ENCODE measurements around the gene KRT81.
A peak's percentile ranks its signal among the peaks of the same experiment; 100 is the strongest.
"Not testable (repeated sequence)": the region's sequence is repeated elsewhere in the genome, so short reads cannot be mapped to it uniquely, and the experiment has no call there.

The KRT81 gene

DNA sequence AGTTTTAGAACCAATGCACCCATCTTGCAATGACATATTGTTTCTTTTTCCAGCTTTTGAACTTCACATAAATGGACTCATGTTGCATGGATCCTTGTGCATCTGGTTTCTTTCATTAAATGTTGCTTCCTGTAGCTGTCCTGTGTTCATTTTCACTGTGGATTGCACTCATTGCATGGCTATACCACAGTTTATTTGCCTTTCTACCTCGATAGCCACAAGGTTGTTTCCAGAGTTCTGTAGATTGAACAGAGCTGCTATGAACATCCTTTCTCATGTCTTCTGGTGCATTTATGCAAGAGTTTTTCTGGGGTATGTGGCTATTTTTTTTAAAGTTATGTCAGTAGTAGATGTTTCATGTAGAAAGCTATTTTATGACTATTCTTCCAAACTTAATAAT is 3.5 kb upstream of the KRT81 start:
- DNase-seq, result no peak

DNA sequence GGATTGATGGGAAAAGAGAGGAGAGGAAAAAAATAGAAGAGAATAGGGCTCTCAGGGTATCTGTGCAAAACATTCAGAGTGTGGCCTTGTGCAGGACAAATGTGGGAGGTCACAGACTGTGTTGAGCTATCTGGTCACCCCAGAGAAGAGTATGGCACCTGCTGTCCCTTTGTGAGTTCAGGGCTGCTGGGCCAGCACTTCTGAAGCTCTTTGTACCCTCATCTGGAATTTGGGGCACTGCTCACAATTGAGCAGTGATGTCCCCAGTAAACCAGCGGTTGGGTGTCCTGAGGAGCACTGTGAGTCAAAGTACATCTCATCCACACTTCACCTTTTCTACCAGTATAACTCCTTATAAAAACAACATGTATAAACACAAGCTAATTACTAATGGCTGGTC is 2.6 kb upstream of the KRT81 start:
- no peak for DNase-seq

DNA sequence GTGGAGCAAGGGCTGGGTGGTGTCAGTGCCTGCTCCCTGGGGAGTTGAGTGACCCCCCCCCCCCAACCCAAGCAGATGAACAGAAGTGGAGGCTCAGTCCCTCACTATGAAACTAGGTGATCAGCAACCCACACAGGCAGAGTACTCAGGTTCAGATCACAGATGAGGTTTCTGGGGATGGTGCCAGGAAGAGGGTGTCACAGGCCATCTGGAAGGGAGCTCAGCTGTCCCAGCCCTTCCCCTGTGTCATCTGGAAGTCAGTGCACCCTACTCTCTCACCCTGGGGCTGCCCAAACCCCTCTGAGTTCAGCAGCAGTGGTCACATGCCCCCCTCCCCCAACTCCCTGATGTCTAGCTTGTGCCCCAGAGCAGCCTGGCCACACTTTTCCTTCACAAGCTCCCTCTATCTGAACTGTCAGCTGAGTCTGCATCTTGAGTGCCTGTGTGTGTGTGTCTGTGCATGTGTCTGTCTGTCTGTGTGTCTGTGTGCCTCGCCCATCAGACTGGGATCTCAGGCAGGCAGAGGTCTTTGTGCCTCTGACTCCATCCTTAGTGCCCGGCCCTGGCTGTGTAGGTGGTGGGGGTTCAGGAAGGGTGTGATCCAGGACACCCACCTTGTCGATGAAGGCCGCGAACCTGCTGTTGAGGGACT is 725 bp downstream of the KRT81 start:
- not testable (repeated sequence) for DNase-seq

DNA sequence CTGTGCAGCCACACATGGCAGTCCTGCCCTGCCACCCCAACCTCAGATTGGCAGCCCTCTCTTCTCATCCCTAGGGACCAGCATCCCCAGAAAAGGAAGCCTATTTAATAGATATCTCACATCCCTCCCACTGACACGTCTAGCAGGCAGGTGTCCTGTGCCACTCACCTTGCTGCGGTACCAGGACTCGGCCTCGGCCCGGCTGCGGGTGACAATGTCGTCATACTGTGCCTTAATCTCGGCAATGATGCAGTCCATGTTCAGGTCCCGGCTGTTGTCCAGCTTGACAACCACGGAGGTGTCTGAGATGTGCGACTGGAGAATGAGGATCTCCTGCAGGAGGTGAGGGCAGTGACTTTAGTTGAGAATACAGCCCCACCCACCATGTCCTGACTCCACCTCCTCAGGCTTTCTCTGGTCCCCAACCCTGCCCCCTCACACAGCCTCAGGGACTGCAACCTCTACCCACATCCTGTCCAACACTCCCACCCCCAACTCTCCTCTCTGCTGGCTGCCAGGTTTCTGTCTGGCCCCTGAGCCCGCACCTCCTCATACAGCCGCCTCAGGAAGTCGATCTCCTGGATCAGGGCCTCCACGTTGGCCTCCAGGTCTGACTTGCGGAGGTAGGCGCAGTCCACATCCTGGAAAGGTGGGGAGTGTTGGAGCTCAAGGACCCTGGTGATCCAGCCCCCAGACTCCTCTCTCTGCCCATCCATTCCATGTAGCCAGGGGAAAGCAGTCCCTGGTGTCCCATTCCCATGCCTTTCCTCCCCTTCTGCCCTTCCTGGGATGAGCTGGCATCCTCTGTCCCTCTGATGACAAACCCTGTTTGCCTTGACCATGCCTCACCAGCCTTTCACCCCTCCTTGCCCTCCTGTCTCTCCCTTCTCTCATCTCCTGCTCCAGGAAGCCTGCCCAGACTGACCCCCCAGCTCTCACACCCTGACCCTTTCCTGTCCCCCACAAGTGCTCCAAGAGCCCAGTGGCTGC is 3.2 kb downstream of the KRT81 start:
- not testable (repeated sequence) for DNase-seq

DNA sequence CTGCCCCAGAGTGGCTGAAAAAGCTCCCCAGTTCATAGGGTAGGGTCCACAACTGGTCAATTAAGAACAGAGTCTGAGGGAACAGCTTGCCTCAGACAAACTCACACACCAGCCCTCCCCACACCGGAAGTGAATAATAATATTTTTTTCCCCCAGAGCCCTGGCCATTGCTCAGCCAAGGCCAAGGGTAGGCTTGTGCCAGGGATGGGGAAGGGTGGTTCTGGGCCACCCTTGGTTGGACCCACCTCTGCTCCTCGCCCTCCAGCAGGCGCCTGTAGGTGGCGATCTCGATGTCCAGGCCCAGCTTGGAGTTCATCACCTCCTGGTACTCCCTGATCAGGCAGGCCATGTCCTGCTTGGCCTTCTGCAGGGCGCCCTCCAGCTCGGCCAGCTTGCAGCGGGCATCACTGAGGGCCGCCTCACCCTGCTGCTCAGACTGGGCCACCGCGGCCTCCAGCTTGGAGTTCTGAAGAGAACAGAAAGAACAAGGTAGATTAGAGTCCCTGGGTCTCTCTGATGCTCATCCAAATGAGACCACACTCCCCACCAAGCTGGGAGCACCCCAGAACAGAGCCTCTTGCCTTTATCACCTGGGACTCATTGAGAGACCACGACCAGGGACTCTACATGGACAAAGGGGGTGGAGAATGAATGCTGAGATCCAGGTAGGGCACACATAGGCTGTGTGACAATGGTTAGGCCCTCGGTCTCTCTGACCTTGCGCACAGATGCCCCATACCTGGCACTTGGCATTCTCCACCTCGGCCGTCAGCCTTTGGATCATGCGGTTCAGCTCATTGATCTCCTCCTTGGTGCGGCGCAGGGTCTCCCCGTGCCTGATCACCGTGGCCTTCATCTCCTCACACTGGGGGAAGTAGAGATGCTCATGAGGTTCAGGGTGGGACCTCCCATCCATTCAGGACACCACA is 4.2 kb downstream of the KRT81 start:
- DNase-seq, result not testable (repeated sequence)

DNA sequence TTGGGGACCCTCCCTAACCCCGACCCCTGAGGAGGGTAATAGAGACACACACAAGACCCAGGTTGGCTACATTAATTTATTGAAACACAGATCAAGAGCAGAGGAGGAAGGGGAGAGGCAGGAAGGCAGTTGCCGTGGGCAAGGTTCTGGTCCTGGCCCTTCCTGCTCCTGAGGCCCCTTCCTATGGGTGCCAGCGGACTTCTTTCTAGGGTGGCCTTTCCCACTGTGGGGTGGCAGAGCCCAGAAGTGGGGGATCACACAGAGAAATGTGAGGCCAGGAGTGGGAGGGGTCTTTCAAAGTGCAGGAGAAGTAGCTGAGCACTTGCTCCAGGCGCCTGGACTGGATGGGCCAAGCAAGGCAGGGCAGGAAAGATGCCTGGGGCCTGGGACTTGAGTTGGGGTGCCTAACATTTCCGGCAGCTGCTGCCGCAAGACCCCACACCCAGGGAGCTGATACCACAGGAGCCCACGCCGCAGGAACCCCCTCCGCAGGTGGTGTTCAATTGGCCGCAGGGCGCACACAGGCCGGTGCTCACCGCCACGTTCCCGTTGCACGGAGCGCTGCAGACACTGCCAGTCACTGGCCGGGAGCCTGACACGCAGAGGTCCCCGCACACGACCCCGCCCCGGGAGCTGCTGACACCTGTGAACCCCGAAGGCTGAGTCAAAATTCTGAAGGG is 5.3 kb downstream of the KRT81 start:
- no peak for DNase-seq

DNA sequence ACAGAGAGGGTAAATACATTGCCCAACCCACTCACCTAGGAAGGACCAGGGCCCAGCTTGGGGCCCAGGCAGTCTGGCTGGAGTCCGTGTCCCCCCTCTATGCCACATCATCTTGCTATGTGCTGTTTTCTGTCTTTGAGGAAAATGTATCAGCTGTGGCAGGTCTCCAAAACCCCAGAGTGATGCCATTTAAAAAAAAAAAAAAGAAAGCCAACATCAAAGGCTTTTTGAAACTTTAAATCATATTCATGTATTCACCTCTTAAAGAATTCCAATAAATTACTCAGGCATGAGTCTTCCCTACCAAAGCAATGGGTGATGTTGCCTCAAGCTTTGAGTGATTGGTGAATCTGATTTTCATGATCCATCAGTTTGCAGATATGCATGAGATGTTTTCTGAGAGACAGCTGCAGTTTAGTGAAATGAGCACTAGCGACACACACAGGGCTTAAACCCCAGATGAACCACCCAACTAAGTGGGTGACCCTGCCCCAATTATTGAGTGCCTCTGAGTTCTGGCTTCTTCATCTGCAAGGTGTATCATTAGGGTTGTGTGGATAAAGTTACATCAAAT is 6.1 kb downstream of the KRT81 start:
- no peak for DNase-seq

DNA sequence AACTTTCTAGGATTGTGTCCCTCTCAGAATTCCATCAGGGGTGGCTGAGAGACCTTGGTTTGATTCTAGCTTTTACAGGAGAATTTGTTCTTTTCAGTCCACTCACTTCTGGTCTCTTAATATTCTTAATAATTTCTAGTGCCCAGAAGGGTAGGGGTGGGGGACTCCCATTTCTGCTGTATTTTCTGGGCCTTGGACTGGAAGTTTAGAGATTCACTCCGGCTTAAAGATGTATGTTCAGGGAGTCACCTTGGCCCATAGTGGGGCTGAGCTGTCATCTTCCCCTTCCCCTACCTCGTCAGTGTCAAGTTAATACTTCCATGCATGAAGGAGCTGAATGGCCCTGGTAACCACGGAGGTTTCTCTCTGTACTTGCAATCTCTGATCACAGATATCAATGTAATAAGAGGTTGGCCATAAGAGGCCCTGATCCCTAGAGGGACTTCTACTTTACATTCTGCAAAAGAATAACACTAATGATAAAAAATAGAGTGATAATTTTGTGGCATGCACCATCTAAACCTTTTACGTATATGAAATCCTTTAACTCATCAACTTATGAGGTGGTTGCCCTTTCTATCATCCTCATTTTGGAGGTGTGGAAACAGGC is 6.7 kb downstream of the KRT81 start:
- DNase-seq, result no peak

DNA sequence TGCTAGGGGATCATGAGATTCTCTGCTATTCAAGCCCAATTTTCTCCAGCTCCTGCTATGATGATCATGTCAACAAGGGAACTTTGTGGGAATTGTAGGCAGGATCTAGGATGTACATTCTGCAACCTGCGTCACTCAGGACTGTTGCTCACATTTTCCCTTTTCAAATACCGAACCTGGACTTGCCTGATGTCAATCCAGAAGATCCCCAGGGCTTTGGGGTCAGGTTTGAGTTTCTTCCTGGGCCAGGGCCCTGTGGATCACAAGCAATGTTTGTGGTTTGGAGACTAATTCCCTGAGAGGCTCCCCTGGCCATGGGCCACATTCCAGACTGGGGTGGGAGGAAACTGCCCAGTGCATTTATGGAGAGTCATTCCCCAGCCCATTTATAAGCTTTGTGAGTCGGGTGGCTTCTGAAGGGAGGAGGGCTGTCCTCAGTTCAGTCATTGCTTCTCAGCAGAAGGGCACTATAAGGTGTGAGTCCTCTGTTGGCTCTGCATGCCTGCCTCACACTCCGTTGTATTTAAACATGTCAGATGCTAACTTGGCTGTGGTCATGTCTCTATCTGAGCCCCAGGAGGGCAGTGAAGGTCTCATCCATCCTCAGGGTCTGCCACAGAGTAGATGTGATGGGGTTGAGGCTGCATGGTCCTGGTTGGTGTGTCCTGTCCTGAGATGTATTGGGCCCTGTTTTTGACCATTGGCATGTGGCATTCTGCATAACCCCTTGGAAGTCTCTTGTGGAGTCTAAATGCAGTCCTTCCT is 10.4 kb downstream of the KRT81 start:
- no peak for DNase-seq

DNA sequence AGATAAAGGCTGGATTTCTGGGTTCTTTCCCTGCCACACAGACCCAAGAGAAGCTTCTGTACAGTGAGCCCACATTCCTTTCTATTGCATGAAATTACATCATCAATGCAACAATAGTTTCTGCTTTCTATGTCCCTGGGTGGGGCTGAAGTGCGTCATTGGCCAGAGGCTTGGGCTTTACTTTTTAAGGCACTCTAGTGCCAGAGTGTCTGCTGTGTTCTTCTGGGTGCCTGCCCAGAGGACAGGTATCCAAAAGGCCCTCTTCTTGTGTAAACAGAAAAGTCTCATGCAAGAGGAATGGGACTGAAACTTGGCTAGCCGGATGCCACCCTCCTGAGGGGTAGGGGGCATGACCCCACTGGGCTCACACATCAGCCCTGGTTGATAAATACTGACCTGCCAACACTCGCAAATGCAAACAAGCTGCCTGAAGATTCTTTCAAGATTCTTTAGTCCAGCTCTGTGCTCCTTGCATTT is 11.0 kb downstream of the KRT81 start:
- DNase-seq, result no peak

DNA sequence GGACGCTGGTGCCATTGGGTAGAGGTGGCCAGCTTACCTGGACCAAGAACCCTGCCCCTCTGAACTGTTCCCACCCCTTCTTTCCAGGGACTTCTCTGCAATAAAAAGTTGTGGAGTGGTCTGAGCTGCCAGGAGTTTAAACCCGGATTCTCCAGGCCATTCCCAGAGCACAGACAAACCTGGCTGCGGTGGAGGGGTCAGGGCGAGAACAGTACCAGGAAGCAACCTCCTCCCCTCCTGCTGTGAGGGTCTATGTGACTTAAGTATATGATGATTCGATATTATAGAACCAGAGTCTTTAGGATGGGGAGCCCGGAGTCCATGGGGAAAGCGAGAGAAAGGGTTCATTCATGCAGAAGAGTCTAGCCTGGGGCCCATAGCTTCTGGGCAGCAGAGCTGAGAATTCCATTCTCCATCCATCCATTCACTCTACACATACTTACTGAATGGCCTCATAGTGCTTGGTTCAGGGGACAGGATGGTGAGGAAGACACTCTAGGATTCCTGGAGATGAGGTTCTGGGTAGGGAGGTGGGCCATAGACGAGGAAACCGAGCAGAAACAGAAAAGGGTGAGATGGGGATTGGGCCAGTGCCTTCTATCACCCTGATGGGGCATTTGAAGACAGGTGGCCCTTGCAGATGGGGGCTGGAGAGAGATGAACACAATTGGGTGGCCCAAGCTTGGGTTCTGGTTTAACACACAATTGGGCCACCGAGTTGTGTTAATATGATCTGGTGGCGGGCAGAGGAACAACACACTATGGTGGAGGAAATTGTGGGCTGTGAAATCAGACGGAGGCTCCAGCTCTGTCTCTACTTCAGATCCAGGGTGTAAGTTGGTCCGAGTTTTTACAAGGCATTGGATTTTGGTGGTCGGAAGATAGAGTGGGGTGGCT is 11.7 kb downstream of the KRT81 start:
- DNase-seq, result no peak

DNA sequence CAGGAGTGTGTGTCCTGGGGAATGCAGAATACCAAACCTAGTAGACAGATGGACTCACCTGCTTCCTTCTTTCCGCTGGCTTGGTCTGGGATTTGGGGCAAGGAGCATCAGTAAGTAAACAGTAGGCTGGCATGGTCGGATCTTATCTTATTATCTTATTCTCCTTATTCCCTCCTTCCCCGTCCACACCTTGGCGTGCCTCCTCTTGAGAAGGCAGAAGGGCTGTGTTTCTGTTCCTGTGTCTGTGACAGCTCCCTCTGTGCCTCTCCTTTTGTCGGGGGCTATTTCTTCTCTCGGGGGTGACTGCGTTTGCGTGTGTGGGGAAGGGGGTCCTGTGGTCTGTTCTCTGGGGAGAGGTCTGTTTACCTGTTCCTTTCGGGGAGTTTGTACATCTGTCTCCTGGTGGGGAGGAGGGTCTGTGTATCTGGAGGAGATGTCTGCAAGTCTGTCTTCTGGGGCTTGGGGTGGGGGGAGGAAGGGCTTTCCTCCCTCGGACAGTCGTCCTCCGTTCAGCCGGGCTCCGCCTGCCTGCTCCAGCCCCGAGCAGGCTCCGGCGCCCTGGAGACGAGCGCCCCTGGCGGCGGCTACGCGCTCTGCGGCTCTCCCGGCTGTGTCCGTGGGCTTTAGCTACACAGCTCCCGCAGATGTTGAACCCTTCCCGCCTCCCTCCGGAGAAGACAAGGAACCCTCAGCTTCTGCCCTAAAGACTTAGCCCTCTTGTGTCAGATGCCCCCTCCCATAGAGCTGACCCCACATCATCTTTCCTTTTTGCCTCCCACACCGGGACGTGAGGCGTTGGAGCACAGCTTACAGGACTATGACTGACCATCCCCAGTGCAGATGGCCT is 12.5 kb downstream of the KRT81 start:
- DNase-seq, result peak; percentile 57 to 63

DNA sequence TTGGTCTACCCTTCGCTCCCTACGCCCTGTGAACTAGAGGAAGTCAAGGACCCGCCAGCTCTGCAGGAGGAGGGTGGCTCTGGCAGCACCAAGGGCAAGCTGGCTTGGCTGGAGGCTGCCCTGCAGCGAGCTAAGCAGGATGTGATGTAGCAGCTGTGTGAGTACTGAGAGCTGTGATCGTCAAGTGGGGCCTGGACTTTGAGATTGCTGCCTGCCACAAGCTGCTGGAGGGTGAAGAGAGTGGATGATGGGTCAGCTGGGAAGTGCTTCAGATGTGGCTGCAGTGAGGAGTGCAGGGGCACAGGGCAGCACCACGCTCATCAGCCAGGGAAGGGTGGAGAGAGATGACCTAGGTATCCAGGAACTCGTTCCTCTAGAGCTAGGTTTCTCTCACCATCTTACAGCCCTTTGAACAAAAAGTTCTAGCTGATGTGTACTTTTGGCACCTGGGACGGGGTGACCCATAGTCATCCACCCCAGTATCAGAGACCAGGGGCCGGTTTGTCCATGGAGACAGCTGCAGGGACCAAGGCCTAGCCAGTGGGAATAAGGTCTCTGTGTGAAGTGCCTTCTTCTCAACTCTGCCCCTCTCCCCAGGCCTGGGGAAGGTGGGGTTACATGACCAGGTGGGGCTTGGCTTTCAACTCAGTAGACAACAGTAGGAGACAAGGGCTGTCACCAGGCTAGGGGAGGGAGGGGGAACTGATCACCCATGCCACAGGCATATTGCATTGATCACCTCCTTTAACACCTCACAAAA is 13.7 kb downstream of the KRT81 start:
- DNase-seq, result no peak

DNA sequence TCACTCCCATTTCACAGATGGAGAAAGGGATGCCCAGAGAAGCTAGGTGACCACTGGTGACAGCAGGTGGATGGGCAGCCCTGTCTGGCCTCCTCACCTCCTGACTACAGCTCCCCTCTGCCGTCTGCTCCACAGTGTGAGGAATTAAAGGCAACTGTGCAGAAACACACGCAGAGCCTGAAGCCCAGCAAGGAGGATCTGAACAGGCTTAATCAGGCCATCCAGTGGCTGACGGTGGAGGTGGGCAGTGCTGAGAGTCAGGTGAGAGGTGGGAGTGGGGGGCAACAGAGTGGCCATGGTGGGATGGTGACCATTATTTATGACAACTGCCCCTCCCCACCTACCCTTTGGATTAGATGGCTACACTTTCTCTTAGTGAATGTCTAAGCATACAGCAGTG is 15.6 kb downstream of the KRT81 start:
- no peak for DNase-seq

DNA sequence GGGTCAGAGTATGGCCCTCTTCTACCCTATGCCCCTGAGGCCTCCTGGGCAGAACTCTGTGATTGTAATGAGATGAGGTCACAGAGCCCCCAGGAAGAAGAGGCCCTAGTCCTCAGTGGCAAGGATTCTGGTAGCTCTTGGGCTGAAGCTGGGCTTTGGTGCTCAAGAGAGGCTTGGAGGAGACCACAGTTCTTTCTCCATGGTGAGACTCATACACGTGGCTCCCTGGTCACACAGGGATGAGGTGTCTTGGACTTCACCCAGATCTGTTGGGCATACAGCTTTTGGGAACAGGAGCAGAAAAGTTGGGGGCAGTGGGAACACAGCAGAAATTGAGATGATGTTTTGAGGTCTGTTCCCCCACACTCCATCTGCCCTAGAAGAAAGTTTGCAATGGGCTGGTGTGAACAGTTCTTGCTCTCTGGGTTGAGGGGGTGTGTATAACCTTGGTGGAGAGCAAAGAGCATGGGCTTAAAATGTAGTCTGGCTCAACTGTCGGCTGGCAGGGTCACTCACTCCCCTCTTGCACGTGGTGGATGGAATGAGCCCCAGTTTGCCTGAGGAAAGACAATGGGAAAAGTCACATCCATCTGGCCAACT is 16.7 kb downstream of the KRT81 start, which contains the start of gene KRT86:
Gene KRT86, plus strand, starts transcription at position 125 of the 600 bp plus-strand sequence. CDS start 27,272 bp downstream, outside the sequence.
- DNase-seq, result no peak

DNA sequence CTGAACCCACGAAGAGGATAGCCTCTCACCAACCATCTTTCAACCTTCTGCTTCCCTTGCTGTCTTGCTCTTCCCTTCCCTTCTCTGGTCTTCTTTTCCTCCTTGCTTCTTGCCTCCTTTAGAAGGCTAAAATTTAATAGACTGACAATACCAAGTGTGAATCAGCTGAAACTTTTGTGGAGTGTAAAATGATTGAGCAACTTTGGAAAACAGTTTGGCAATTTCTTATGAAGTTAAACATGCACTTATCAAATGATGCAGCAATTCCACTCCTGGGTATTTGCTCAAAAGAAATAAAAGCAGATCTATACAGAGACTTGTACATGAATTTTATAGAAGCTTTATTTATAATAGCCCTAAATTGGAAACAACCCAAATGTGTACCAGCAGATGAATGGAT is 20.2 kb downstream of the KRT81 start:
- no peak for DNase-seq

DNA sequence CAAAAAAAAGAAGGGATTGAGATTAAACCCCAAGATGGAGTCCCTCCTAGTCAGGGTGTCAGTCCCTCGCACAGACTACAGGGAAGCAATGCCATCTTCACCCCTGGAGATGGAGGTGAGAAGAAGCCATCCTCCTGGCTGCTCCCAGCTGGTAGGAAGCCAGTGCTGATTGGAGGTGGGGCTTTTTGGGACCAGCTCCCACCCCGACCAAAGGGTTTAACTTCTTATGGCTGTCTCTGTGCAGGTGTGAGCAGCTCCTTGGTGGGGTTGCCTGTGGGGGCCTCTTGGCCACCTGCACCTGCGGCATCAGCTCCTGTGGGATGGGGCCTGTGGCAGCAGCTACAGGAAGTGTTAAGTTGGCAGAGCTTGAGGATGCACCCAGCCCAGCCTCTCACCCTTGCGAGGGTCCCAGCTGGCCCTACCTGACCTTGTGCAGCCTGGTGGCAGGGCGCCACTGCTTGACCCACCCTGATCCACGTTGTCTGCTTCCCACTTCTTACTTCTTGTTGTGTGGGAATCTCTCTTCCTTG is 20.7 kb downstream of the KRT81 start:
- no peak for DNase-seq
